CD4-positive, alpha-beta T cell (primary cell): Measurements from ENCODE around the gene CD74. TPM values are rescaled to one million over a fixed set of nuclear protein-coding genes. Genes with fewer than 3 reads are reported as not detected.

Experiments used
- ATAC-seq: fragments of 200-7000 bp; cut with Tn5 transposase; one replicate; pipeline ENCODE4 v1.10.0; 2022; ENCODE audit warnings: mild to moderate bottlenecking; ENCODE audit not compliant: poor library complexity
- CTCF ChIA-PET: fragments of 350-600 bp; sonication (Branson Sonifier 250); formaldehyde crosslinking; loops from one replicate; lab custom pipeline; 2021; ENCODE audit warnings: antibody characterized with exemption, inconsistent platforms; lab: Charles Lee
- POLR2A ChIA-PET: fragments of 350-600 bp; sonication (Branson Sonifier 250); formaldehyde crosslinking; loops from one replicate; lab custom pipeline; 2021; ENCODE audit warnings: antibody characterized with exemption, inconsistent platforms; lab: Charles Lee
- DNase-seq, 14 experiments: peaks; one replicate each; pipeline ENCODE4 v3.0.0-alpha.2; 2013 to 2020; ENCODE audit warnings: mixed read lengths in 2 of 14
- H3K27ac ChIP-seq, 2 donors: one replicate each; pipeline versions ENCODE4 v1.5.1 to v1.7.0; 2013; ENCODE audit warnings: low read length in 2 of 2, low read depth in 1 of 2, mild to moderate bottlenecking in 1 of 2
- H3K27me3 ChIP-seq, 2 experiments: 1 replicate in 1 of 2; 2 replicates in 1 of 2; pipeline versions ENCODE4 v1.6.1 to v1.7.0; 2013; ENCODE audit warnings: low read length in 2 of 2, control low read depth in 1 of 2, mild to moderate bottlenecking in 1 of 2, moderate library complexity in 1 of 2; ENCODE audit not compliant: insufficient read depth in 2 of 2, control insufficient read depth in 1 of 2
- H3K36me3 ChIP-seq: one replicate; pipeline ENCODE4 v1.6.1; 2013; ENCODE audit warnings: low read length, control low read depth; ENCODE audit not compliant: insufficient read depth
- H3K4me1 ChIP-seq: one replicate; pipeline ENCODE4 v1.6.1; 2013; ENCODE audit warnings: low read length, control low read depth; ENCODE audit not compliant: insufficient read depth
- H3K4me3 ChIP-seq: one replicate; pipeline ENCODE4 v1.5.1; 2013; ENCODE audit warnings: mild to moderate bottlenecking, low read length, moderate library complexity
- H3K9me3 ChIP-seq, 2 experiments: 1 replicate in 1 of 2; 2 replicates in 1 of 2; pipeline versions ENCODE4 v1.6.1 to v1.7.0; 2013; ENCODE audit warnings: low read length in 2 of 2, mild to moderate bottlenecking in 2 of 2, control low read depth in 1 of 2, moderate library complexity in 1 of 2; ENCODE audit not compliant: control insufficient read depth in 1 of 2, insufficient read depth in 1 of 2
- H3K27ac Mint-ChIP-seq: one replicate; pipeline ENCODE4 v1.8.0; 2020; ENCODE audit warnings: mixed read lengths
- H3K27me3 Mint-ChIP-seq: one replicate; pipeline ENCODE4 v1.8.0; 2021; ENCODE audit warnings: mixed read lengths
- H3K36me3 Mint-ChIP-seq: one replicate; pipeline ENCODE4 v1.8.0; 2021; ENCODE audit warnings: low read depth, mixed read lengths
- H3K4me1 Mint-ChIP-seq: one replicate; pipeline ENCODE4 v1.8.0; 2021; ENCODE audit warnings: low read depth, mixed read lengths
- H3K4me3 Mint-ChIP-seq: one replicate; pipeline ENCODE4 v1.8.0; 2020; ENCODE audit warnings: mild to moderate bottlenecking, mixed read lengths
- H3K9me3 Mint-ChIP-seq: one replicate; pipeline ENCODE4 v1.8.0; 2020; ENCODE audit warnings: mixed read lengths
- intact Hi-C, 2 experiments: fragments of 100-400 bp; cut with DNase I in 1 of 2; cut with micrococcal nuclease in 1 of 2; formaldehyde crosslinking; loops; one replicate each; pipeline versions ENCODE4 v1.15.1 to v1.9.0; 2023 to 2025; cut with DNase I, micrococcal nuclease
- total RNA-seq, 174 experiments: library from RNA in 2 of 174; stranded (reverse) in 2 of 174; gene quantifications; one replicate each; pipeline ENCODE4 v1.2.3 and lab custom pipeline; 2021 to 2026
- TF ChIP-seq, protein P1 (sequence below): fragments of 200-600 bp; IDR thresholded peaks from one replicate; pipeline ENCODE4 v1.8.0; 2022; ENCODE audit warnings: antibody characterized with exemption, mild to moderate bottlenecking

Gene CD74
- total RNA-seq, 2 experiments from 2014 or later: 299 to 303 TPM

DNA sequence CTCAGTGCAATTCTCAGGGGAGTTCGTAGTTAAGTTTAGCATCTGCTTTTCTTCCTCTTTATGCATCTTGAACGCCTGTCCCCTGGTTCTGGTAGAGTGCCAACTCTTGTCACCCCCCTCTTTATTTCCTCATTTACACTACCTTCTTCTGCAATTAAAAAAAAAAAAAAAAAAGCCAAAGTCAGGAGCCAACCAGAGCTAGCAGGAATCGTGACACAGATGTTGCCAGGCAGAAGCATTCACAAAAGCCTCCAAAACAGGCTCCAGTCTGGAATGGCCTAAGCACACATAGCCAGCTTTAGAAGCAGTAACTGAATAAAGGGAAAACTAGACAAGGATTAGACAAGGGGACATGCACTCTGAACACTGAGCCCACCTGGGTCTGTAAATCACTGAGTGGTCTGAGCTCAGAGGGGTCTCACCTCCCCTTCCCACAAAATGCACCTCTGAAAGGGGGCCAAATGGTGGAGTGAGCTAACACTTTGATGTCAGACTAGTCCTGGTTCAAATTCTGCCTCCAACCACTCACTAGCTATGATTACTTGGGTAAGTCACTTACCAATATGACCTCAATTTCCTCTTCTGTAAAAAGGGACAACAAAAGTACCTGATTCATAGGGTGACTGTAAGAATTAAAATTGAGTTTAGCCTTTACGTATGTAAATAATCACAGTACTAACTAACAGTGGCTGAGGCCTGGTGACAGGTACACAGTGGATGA is 2.0 kb downstream of the CD74 start:
- TF ChIP-seq, protein P1, sequence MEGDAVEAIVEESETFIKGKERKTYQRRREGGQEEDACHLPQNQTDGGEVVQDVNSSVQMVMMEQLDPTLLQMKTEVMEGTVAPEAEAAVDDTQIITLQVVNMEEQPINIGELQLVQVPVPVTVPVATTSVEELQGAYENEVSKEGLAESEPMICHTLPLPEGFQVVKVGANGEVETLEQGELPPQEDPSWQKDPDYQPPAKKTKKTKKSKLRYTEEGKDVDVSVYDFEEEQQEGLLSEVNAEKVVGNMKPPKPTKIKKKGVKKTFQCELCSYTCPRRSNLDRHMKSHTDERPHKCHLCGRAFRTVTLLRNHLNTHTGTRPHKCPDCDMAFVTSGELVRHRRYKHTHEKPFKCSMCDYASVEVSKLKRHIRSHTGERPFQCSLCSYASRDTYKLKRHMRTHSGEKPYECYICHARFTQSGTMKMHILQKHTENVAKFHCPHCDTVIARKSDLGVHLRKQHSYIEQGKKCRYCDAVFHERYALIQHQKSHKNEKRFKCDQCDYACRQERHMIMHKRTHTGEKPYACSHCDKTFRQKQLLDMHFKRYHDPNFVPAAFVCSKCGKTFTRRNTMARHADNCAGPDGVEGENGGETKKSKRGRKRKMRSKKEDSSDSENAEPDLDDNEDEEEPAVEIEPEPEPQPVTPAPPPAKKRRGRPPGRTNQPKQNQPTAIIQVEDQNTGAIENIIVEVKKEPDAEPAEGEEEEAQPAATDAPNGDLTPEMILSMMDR: no peak
- H3K27ac Mint-ChIP-seq: peak overlapping the region; percentile 98
- H3K4me1 ChIP-seq: peaks cover 65% of the 10 kb centered on the region
- peak; percentile 19 for ATAC-seq
- CTCF ChIA-PET: interaction anchor here (0.8 to 4.3 kb wide), 4 partner anchors 9 to 47 kb away, joined by 3 to 27 read pairs (median 11); no protein-coding TSS in a partner anchor
- intact Hi-C loops: loop anchor here in 1 of 2 experiments (2.0 kb wide), 1 partner anchor 56 kb away; no protein-coding TSS in a partner anchor
- no peaks in the 10 kb centered on the region for H3K27me3 Mint-ChIP-seq
- peaks cover 37% of the 10 kb centered on the region for H3K36me3 Mint-ChIP-seq
- peak overlapping the region; percentile 97 for H3K4me3 ChIP-seq
- H3K27me3 ChIP-seq: no peaks in the 10 kb centered on the region
- H3K27ac ChIP-seq: peak overlapping the region; percentile 94 to 98
- H3K9me3 Mint-ChIP-seq: no peaks in the 10 kb centered on the region
- H3K36me3 ChIP-seq: peaks cover 24% of the 10 kb centered on the region
- DNase-seq: peak in 13 of 14 experiments; percentile 22 to 87 (median 43)
- POLR2A ChIA-PET: interaction anchor here (0.7 to 5.5 kb wide), 10 partner anchors 8 to 671 kb away, joined by 3 to 72 read pairs (median 4); partner anchors contain the start of genes RBM22, RPS14 and TCOF1
- H3K4me3 Mint-ChIP-seq: peak overlapping the region; percentile 99
- no peaks in the 10 kb centered on the region for H3K9me3 ChIP-seq
- H3K4me1 Mint-ChIP-seq: peaks cover 40% of the 10 kb centered on the region

DNA sequence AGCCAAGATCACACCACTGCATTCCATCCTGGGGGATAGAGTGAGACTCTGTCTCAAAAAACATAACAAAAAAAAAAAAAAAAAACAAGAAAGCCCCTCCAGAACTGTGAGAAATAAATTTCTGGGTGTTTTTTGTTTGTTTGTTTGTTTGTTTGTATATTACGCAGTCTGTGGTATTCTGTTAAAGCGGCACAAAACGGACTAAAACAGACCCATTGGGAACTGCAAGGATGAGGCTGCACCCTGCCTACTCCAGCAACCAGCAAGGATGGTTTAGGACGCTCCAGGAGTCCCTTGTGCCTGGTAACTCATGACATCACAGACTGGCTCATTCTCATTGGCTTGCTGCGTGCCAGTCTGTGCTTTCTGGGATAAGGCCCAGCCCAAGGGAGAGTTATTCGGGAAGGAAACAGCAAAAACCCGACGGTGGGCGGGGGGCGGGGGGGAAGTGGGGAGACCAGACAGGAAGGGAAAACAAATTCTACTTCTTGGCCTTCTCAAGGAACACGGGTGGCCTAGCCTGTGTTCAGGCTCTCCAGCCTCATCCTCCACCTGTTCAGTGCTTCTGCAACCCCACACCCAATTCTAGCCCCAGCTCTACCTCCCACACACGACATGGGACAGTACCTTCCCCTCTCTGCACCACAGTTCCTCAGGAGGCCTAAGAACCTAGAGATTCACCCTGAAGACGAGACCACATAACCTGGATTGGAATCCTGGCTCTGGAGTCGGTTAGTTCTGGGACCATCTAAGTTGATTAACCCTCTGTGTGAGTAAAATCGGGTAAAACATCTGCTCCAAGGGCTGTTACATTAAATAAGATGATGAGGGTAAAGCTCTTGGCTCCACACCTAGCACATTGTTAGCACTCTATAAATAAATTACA is 2.8 kb downstream of the CD74 start:
- ATAC-seq (no peak), DNase-seq (peak in 10 of 14 experiments; percentile 16 to 77 (median 38))
- Mint-ChIP-seq H3K27me3 (no peaks in the 10 kb centered on the region), H3K27ac (peak overlapping the region; percentile 98), H3K4me1 (peaks cover 40% of the 10 kb centered on the region), H3K9me3 (no peaks in the 10 kb centered on the region), H3K4me3 (peak overlapping the region; percentile 99), H3K36me3 (peaks cover 42% of the 10 kb centered on the region)
- Histone ChIP-seq H3K9me3 (no peaks in the 10 kb centered on the region), H3K27ac (peak overlapping the region; percentile 94 to 98), H3K4me3 (peak overlapping the region; percentile 97), H3K27me3 (no peaks in the 10 kb centered on the region), H3K4me1 (peaks cover 65% of the 10 kb centered on the region), H3K36me3 (peaks cover 32% of the 10 kb centered on the region)
- TF ChIP-seq, protein P1: no peak
- ChIA-PET POLR2A (interaction anchor here (0.7 to 5.5 kb wide), 8 partner anchors 8 to 291 kb away, joined by 3 to 72 read pairs (median 4); partner anchors contain the start of genes RBM22, RPS14 and TCOF1), CTCF (interaction anchor here (0.7 to 4.3 kb wide), 4 partner anchors 11 to 46 kb away, joined by 3 to 27 read pairs (median 11); no protein-coding TSS in a partner anchor)
- intact Hi-C loops: loop anchor here in 1 of 2 experiments (2.0 kb wide), 1 partner anchor 55 kb away; no protein-coding TSS in a partner anchor

DNA sequence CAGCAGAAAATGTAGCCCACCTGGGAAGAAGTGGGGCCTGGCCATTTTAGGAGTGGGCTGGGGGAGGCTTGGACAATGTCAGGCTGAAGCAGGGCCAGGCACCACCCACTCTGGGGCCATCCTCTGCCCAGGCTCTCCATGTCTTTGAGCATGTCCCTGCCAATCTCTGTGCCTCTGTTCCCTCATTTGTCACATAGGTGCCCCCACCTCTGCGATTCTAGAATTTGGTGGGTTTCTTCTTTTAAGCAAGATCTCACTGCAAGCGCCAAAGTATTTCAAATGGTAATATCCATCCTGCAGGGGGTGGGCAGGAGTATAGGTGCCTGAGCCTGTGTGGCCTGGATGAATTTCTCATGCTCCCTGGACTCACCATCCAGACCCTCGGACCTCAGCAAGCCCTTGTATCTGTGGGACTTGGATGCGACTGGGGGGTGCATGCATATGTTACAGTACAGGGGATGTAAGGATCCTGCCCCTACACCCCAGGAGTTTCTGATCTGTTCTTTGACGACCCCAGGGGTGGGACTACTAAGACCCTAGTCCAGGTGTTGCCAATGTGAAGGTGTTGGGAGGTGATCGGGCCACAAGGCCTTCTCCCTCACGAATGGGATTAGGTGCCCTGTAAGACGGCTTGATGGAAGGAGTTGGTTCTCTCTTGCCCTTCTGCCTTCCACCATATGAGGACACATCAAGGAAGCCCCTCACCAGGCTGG is 4.3 kb downstream of the CD74 start:
- intact Hi-C loops: no loop called here
- no peaks in the 10 kb centered on the region for H3K9me3 ChIP-seq
- H3K27ac ChIP-seq: no peak overlapping the region
- H3K27me3 ChIP-seq: no peaks in the 10 kb centered on the region
- ChIA-PET CTCF (no interaction called here), POLR2A (no interaction called here)
- DNase-seq (peak in 1 of 14 experiments; percentile 19), ATAC-seq (no peak)
- no peaks in the 10 kb centered on the region for H3K9me3 Mint-ChIP-seq
- H3K4me3 Mint-ChIP-seq: no peak overlapping the region
- no peaks in the 10 kb centered on the region for H3K27me3 Mint-ChIP-seq
- peaks cover 50% of the 10 kb centered on the region for H3K36me3 Mint-ChIP-seq
- H3K36me3 ChIP-seq: peaks cover 44% of the 10 kb centered on the region
- peaks cover 59% of the 10 kb centered on the region for H3K4me1 ChIP-seq
- no peak overlapping the region for H3K27ac Mint-ChIP-seq
- TF ChIP-seq, protein P1: no peak
- peaks cover 36% of the 10 kb centered on the region for H3K4me1 Mint-ChIP-seq
- no peak overlapping the region for H3K4me3 ChIP-seq
